Bone marrow (tissue), 2 donors: ENCODE results near the gene ZFAND2B.
"Not testable (repeated sequence)": the region's sequence is repeated elsewhere in the genome, so short reads cannot be mapped to it uniquely, and the experiment has no call there.

ENCODE experiments used
- DNase-seq, 2 donors: peaks; one replicate each; lab custom pipeline; 2025; lab: John Stamatoyannopoulos, UW

ZFAND2B gene

DNA sequence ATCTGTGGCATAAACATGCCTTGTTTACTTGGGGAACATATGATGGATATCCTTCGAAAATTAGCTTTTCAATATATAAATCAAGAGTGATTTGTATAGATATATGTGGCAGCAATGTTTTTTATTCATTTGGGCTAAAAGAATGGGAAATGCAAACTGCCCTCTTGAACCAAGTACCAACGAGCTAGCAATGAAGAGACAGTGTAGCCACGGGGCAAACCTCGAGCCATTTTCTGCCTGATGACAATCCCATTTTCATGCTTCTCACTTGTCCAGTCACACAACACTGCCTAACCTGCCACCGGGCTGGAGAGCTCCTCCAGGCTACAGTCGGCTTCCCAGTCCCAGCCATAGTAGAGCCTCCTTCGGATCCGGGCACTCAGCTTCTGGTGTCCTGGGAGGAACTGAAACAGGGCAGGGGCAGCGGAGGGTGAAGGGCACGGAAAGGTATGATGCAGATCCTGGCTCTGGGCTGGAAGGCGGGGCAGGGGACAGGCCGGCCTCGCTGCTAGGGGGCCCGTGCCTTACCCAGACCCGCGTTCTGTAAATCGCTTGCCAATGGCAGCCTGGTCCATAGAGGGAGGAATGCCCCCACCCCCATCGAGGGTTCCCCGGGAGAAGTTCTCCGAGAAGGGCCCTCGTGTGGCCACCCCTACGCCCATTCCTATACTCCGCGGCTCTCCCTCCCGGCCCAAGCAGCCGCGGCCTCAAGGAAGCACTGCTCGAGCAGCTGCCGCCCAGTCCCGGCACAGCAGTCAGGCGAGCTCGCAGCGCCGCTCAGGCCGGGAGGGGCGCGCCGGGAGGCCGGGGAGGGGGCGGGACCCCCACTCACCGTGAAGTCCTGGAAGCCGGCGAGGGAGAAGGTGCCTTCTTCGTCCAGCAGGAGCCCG lies 30.4 kb upstream of the ZFAND2B start:
- DNase-seq: peak in 1 of 2 donors; percentile 63

- peak; percentile 66 to 75 for DNase-seq
Measured at GRCh38 chr2:219176818-219177551, 29.6 kb upstream of the ZFAND2B start, which contains the start of gene CNPPD1. CNPPD1 (minus strand) TSS chr2:219176925; CDS start chr2:219176828, 97 bp downstream.

- DNase-seq: peak; percentile 86 to 90
Measured at GRCh38 chr2:219177552-219178376, 28.8 kb upstream of the ZFAND2B start, which contains the start of gene RETREG2. RETREG2 (plus strand) TSS chr2:219178275; CDS start chr2:219178353, 78 bp downstream.

- DNase-seq: no peak
Measured at GRCh38 chr2:219178377-219179175, 28.0 kb upstream of the ZFAND2B start.

- DNase-seq: no peak
Measured at GRCh38 chr2:219179601-219180465, 26.7 kb upstream of the ZFAND2B start.

- DNase-seq: no peak
Measured at GRCh38 chr2:219180961-219181360, 25.6 kb upstream of the ZFAND2B start.

DNA sequence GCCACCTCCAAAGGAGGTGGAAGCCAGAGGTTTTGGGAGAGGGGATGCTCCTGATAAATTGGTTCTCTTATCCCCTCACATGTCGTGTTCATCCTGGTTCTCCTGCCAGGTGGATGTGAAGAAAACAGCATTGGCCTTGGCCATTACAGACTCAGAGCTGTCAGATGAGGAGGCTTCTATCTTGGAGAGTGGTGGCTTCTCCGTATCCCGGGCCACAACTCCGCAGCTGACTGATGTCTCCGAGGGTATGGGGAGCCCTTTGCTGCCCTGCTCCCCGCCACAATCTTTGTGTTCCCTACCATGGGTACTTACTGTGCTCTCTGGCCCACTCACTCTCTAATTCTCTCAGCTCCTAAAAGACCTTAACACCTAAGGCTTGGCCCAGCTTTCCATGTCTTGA lies 25.1 kb upstream of the ZFAND2B start:
- DNase-seq: no peak

DNA sequence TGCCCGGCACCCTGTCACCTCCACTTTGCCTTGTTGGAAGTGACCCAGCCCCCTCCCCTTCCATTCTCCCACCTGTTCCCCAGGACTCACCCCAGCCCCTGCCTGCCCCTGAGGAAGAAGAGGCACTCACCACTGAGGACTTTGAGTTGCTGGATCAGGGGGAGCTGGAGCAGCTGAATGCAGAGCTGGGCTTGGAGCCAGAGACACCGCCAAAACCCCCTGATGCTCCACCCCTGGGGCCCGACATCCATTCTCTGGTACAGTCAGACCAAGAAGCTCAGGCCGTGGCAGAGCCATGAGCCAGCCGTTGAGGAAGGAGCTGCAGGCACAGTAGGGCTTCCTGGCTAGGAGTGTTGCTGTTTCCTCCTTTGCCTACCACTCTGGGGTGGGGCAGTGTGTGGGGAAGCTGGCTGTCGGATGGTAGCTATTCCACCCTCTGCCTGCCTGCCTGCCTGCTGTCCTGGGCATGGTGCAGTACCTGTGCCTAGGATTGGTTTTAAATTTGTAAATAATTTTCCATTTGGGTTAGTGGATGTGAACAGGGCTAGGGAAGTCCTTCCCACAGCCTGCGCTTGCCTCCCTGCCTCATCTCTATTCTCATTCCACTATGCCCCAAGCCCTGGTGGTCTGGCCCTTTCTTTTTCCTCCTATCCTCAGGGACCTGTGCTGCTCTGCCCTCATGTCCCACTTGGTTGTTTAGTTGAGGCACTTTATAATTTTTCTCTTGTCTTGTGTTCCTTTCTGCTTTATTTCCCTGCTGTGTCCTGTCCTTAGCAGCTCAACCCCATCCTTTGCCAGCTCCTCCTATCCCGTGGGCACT lies 24.0 kb upstream of the ZFAND2B start:
- DNase-seq: no peak

GRCh38 chr2:219183151-219183772 lies 23.3 kb upstream of the ZFAND2B start:
- no peak for DNase-seq

DNA sequence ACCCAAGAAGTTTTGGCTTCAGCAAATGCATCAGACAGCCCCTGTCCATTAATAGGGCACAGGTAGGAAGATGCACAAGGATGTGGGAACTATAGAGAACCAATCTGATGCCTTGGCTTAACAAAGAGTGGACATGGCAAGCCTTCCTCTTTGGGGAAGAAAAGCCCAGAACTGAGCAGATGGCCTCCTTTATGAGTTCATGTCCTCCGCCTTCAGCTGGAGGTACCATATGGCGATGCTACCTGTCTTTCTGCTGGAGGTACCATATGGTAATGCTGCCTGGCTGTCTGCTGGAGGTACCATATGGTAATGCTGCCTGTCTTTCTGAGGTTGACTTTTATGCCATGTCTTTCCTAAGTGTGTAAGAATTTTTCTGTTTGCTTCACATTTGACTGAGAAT lies 22.5 kb upstream of the ZFAND2B start:
- no peak for DNase-seq

- DNase-seq: no peak
Measured at GRCh38 chr2:219186754-219187456, 19.7 kb upstream of the ZFAND2B start.

DNA sequence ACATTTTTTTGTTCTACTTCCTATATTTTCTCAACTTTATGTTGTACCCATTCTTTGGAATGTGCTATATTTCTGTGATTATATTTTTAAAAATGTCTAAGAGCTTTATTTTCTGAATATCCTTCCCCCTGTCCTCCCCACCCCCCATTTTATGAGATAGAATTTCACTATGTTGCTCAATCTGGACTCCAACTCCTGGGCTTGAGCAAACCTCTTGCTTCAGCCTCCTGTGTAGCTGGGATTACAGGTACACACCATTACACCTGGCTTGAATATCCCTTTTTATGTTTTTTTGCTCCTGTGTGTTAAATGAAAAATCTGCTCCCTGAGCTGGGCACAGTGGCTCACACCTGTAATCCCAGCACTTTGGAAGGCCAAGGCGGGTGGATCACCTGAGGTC lies 9.2 kb upstream of the ZFAND2B start:
- no peak for DNase-seq

DNA sequence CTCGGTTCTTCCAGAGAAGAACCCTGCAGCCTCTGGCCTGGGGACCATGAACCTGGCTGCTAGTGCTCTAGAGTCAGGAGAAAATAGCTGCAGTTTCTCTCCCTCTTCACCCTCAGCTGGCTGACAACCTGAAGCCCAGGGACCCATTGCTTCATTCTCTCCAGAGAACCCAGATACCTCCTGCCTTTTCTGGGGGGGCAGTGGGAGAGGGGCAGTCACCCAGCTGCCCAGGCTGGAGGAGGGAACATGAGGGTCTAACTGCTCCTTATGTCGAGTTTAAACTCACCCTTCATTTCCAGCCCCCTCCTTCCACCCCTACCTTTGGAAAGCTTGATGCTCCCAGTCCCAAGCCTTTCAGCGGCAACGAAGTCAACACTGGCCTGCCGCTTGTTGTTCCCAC lies 7.6 kb upstream of the ZFAND2B start:
- DNase-seq: no peak

DNA sequence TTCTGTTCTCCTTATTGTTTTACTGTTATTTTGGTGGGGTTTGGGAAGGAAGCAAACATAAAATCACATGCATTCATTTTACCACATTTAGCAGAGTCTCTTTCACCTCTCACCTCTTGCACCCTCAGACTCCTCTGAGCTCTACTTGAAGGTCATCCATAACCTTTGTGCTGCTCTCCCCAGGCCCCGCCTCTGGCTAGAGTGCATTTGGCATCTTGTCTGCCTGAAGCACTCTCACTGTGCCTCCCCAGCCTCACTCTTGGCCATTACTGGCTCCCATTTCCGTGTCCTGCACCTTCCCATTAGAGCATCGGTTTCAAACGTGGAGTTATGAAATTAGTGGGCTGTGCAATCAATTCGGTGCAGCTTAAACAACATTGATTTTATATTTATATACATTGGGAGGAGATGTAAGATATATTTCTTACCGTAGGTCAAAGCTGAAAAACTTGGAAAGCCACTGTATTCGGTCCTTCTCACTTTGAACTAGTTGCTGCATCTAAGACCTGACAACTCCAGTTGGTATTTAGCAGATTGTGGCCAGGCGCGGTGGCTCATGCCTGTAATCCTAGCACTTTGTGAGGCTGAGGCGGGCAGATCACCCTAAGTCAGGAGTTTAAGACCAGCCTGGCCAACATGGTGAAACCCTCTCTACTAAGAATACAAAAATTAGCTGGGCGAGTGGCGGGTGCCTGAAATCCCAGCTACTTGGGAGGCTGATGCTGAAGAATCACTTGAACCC lies 6.9 kb upstream of the ZFAND2B start:
- DNase-seq: no peak

DNA sequence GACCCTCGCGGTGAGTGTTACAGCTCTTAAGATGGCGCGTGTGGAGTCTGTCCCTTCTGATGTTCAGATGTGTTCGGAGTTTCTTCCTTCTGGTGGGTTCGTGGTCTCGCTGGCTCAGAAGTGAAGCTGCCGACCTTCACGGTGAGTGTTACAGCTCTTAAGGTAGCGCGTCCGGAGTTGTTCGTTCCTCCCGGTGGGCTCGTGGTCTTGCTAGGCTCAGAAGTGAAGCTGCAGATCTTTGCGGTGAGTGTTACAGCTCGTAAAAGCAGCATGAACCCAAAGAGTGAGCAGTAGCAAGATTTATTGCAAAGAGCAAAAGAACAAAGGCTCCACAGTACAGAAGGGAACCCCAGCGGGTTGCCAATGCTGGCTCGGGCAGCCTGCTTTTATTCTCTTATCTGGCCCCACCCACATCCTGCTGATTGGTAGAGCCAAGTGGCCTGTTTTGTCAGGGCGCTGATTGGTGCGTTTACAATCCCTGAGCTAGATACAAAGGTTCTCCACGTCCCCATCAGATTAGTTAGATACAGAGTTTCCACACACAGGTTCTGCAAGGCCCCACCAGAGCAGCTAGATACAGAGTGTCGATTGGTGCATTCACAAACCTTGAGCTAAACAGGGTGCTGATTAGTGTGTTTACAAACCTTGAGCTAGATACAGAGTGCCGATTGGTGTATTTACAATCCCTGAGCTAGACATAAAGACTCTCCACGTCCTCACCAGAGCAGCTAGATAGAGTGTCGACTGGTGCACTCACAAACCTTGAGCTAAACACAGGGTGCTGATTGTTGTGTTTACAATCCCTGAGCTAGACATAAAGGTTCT lies 5.9 kb upstream of the ZFAND2B start:
- DNase-seq: not testable (repeated sequence)

GRCh38 chr2:219201331-219201730 lies 5.3 kb upstream of the ZFAND2B start:
- not testable (repeated sequence) for DNase-seq
